HK-2 (cell line): ENCODE results near the gene GJB6.

Experiments
- DNase-seq: peaks from one replicate; pipeline ENCODE4 v3.0.0-alpha.2; 2018; ENCODE audit not compliant: unreplicated experiment

GJB6 gene

GRCh38 chr13:20186771-20187170, 45.3 kb downstream of the GJB6 start:
- no peak for DNase-seq

GRCh38 chr13:20185366-20186056, 46.6 kb downstream of the GJB6 start:
- DNase-seq: no peak

GRCh38 chr13:20182231-20182846, 49.8 kb downstream of the GJB6 start:
- no peak for DNase-seq

- no peak for DNase-seq
These were observed 50.9 kb downstream of the GJB6 start for GRCh38 chr13:20181188-20181587.

- no peak for DNase-seq
These were observed 54.0 kb downstream of the GJB6 start for GRCh38 chr13:20178156-20178555.

- no peak for DNase-seq
These were observed 54.9 kb downstream of the GJB6 start for GRCh38 chr13:20177049-20177831.

GRCh38 chr13:20175907-20176652, 56.0 kb downstream of the GJB6 start:
- DNase-seq: no peak

GRCh38 chr13:20175406-20175794, 56.7 kb downstream of the GJB6 start:
- DNase-seq: no peak

- peak; percentile 66 for DNase-seq
These were observed 57.3 kb downstream of the GJB6 start for GRCh38 chr13:20174656-20175405.

- no peak for DNase-seq
These were observed 58.9 kb downstream of the GJB6 start for GRCh38 chr13:20173116-20173746.
